ENCODE data around the gene SPTY2D1. TPM values are rescaled to one million over a fixed set of nuclear protein-coding genes. Genes with fewer than 3 reads are reported as not detected.
"Not testable (repeated sequence)": the region's sequence is repeated elsewhere in the genome, so short reads cannot be mapped to it uniquely, and the experiment has no call there.

SPTY2D1 gene
- 21.0 TPM for total RNA-seq (2013)
- 10 to 100 TPM in 2 of 3 donors, 1 to 10 TPM in 1; 8.4 to 14.9 (median 11.8) TPM for polyA plus RNA-seq
- 16.3 and 20.8 TPM in 2 replicates for polyA minus RNA-seq
- 106 to 158 (median 133) reads per million in 11 experiments for total RNA-seq

DNA sequence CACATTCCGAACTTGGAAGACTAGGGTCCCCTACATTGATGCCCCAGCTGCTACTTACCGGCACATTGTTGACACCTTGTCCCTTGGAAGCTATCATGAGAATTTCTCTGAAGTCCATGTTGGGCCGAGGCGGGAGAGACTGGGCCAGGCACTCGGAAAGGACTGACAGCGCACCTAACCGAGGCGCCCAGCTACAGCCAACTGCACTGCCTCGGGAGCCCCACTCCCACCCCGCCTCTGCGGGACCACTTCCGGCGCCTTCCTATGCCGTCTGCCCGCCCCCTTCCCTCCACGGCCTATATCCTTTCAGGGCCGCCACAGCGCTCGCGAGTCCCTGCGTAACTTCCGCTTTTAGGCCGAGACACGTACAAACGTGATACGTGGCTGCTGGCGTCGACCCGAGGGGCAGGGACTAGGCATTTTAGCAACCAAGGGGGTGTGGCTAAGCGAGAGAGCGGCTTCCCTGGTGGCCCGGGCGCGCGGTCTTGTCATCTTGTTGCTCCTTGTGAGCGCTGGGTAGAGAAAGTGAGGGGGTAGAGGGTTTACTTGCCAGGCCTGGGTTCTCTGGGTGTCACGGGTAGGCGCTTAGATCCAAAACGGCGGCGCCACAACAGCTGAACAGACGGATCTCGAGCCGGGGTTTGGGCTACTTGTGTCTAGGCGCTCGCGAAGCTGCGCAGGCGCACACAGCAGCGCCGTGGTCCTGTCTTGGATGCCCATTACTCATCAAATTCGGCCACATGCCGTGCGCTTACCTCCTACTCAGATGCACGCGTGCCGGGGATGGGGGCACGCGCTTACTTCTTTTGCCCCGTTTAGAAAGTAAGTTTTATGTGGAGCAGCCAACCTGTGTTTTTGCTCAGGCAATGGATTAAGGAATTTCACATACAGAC is at the start of gene SPTY2D1:
Gene SPTY2D1, minus strand, starts transcription at position 203 of the 893 bp plus-strand sequence. Its CDS starts 85 bp downstream, at position 118.
- no peaks in the 10 kb centered on the region for H3K36me3 Mint-ChIP-seq
- no peaks in the 10 kb centered on the region for H3K27me3 ChIP-seq (ENCODE audit: control insufficient read depth in 2 of 2, insufficient read depth in 2 of 2, low read length in 2 of 2)
- H3K4me1 Mint-ChIP-seq = peaks cover 18% of the 10 kb centered on the region
- peaks cover 15 to 19% of the 10 kb centered on the region in 2 donors for H3K4me1 ChIP-seq (ENCODE audit: control insufficient read depth in 1 of 2, insufficient read depth in 2 of 2, low read length in 2 of 2)
- H4K20me1 ChIP-seq (ENCODE audit: insufficient read depth, low read length) = peaks cover 12% of the 10 kb centered on the region
- H2AFZ ChIP-seq (ENCODE audit: insufficient read depth, low read depth, low read length, poor library complexity, severe bottlenecking) = peak within 1 kb of the TSS; percentile 69
- peak within 1 kb of the TSS; percentile 91 for H3K9ac ChIP-seq (ENCODE audit: insufficient read depth, low read length, poor library complexity, severe bottlenecking)
- peak within 1 kb of the TSS; percentile 65 to 85 (median 70) for H3K4me3 ChIP-seq (replicated peaks in 1 of 3; ENCODE audit: low read depth in 2 of 3, low read length in 3 of 3)
- intact Hi-C loops (cut with micrococcal nuclease) = loop anchor here (5.0 to 10.0 kb wide), 7 partner anchors 47 to 310 kb away; partner anchors contain the start of genes TMEM86A (in 2 of the 2), TSG101 (in 2 of the 2), GTF2H1 (in 1 of the 2) and HPS5 (in 1 of the 2)
- no peak for TF ChIP-seq CTCF (IDR thresholded peaks at IDR 0.05)
- peaks cover 0 to 4% (median 3%) of the 10 kb centered on the region in 7 donors for H3K9me3 Mint-ChIP-seq
- peaks cover 3 to 14% (median 7%) of the 10 kb centered on the region in 3 donors for H3K27me3 Mint-ChIP-seq (ENCODE audit: low read depth in 3 of 3)
- peaks cover 0 to 8% of the 10 kb centered on the region in 2 donors for H3K36me3 ChIP-seq (replicated peaks in 1 of 2; ENCODE audit: control insufficient read depth in 1 of 2, insufficient read depth in 2 of 2, low read length in 2 of 2)
- peak within 1 kb of the TSS; percentile 81 for H3K4me2 ChIP-seq (replicated peaks; ENCODE audit: extremely low read depth, low read length, poor library complexity, severe bottlenecking)
- peak within 1 kb of the TSS; percentile 92 to 96 for H3K27ac ChIP-seq (ENCODE audit: low read depth in 1 of 2, low read length in 2 of 2)
- H3K4me3 Mint-ChIP-seq = peak within 1 kb of the TSS; percentile 94 to 97
- peaks cover 48% of the 10 kb centered on the region for H3K79me2 ChIP-seq (ENCODE audit: insufficient read depth, low read length)
- H3K9me3 ChIP-seq (replicated peaks in 1 of 2; ENCODE audit: control insufficient read depth in 1 of 2, insufficient read depth in 1 of 2, low read length in 2 of 2) = no peaks in the 10 kb centered on the region
- WGBS (ENCODE audit: insufficient coverage) = 0% methylated on average over 52 of the region's 60 CpGs
- DNase-seq = peak; percentile 99 to 100 (median 99)
- peak within 1 kb of the TSS; percentile 99 to 100 (median 100) for H3K27ac Mint-ChIP-seq

DNA sequence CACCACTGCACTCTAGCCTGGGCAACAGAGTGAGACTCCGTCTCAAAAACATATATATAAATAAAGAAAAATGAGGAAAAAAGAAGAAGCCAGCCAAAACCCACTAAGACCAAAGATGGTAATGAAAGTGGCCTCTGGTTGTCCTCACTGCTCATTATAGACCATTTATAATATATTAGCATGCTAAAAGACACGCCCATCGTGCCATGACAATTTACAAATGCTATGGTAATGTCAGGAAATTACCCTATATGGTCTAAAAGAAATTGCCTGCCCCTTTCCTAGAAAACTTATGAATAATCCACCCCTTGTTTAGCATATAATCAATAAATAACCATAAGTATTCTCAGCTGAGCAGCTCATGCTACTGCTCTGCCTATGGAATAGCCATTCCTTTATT is 48.3 kb upstream of the SPTY2D1 start:
- Mint-ChIP-seq H3K27me3 (ENCODE audit: low read depth in 3 of 3) (peaks cover 3 to 8% (median 4%) of the 10 kb centered on the region in 3 donors), H3K36me3 (no peaks in the 10 kb centered on the region), H3K9me3 (no peaks in the 10 kb centered on the region), H3K4me3 (no peak overlapping the region), H3K27ac (no peak overlapping the region), H3K4me1 (no peaks in the 10 kb centered on the region)
- intact Hi-C loops (cut with micrococcal nuclease) = no loop called here
- no peak overlapping the region for H3K4me3 ChIP-seq (replicated peaks in 1 of 3; ENCODE audit: low read depth in 2 of 3, low read length in 3 of 3)
- no peak for TF ChIP-seq CTCF (IDR thresholded peaks at IDR 0.05)
- no peaks in the 10 kb centered on the region for H3K9me3 ChIP-seq (replicated peaks in 1 of 2; ENCODE audit: control insufficient read depth in 1 of 2, insufficient read depth in 1 of 2, low read length in 2 of 2)
- no peaks in the 10 kb centered on the region for H3K79me2 ChIP-seq (ENCODE audit: insufficient read depth, low read length)
- H3K4me1 ChIP-seq (ENCODE audit: control insufficient read depth in 1 of 2, insufficient read depth in 2 of 2, low read length in 2 of 2) = no peaks in the 10 kb centered on the region
- no peak for DNase-seq
- no peaks in the 10 kb centered on the region for H3K27me3 ChIP-seq (ENCODE audit: control insufficient read depth in 2 of 2, insufficient read depth in 2 of 2, low read length in 2 of 2)
- 100% methylated on average over 2 of the region's 3 CpGs for WGBS (ENCODE audit: insufficient coverage)
- H4K20me1 ChIP-seq (ENCODE audit: insufficient read depth, low read length) = no peaks in the 10 kb centered on the region
- no peak overlapping the region for H3K4me2 ChIP-seq (replicated peaks; ENCODE audit: extremely low read depth, low read length, poor library complexity, severe bottlenecking)
- no peak overlapping the region for H2AFZ ChIP-seq (ENCODE audit: insufficient read depth, low read depth, low read length, poor library complexity, severe bottlenecking)
- H3K9ac ChIP-seq (ENCODE audit: insufficient read depth, low read length, poor library complexity, severe bottlenecking) = no peak overlapping the region
- H3K36me3 ChIP-seq (replicated peaks in 1 of 2; ENCODE audit: control insufficient read depth in 1 of 2, insufficient read depth in 2 of 2, low read length in 2 of 2) = no peaks in the 10 kb centered on the region
- no peak overlapping the region for H3K27ac ChIP-seq (ENCODE audit: low read depth in 1 of 2, low read length in 2 of 2)

DNA sequence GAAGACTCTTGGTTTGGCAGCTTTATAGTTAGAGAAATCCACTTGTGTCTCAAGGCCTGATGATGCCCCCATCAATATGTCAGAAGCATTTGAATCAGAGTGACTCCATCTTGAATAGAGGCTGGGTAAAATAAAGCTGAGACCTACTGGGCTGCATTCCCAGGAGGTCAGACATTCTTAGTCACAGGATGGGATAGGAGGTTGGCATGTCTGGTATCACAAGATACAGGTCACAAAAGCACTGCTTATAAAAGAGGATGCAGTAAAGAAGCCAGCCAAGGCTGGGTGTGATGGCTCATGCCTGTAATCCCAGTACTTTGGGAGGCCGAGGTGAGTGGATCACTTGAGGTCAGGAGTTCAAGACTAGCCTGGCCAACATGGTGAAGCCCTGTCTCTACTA is 47.8 kb upstream of the SPTY2D1 start:
- not testable (repeated sequence) for DNase-seq

More for the DNA sequence above, 47.8 kb upstream of the SPTY2D1 start:
- H3K36me3 ChIP-seq (replicated peaks in 1 of 2; ENCODE audit: control insufficient read depth in 1 of 2, insufficient read depth in 2 of 2, low read length in 2 of 2); H3K4me1 ChIP-seq (ENCODE audit: control insufficient read depth in 1 of 2, insufficient read depth in 2 of 2, low read length in 2 of 2); H3K27me3 ChIP-seq (ENCODE audit: control insufficient read depth in 2 of 2, insufficient read depth in 2 of 2, low read length in 2 of 2); H3K36me3 Mint-ChIP-seq; H4K20me1 ChIP-seq (ENCODE audit: insufficient read depth, low read length); H3K79me2 ChIP-seq (ENCODE audit: insufficient read depth, low read length); H3K9ac ChIP-seq (ENCODE audit: insufficient read depth, low read length, poor library complexity, severe bottlenecking); H3K4me1 Mint-ChIP-seq; H3K9me3 Mint-ChIP-seq; H3K4me2 ChIP-seq (replicated peaks; ENCODE audit: extremely low read depth, low read length, poor library complexity, severe bottlenecking); H3K27ac ChIP-seq (ENCODE audit: low read depth in 1 of 2, low read length in 2 of 2); H3K27ac Mint-ChIP-seq; H3K4me3 Mint-ChIP-seq; intact Hi-C loops (cut with micrococcal nuclease); H3K4me3 ChIP-seq (replicated peaks in 1 of 3; ENCODE audit: low read depth in 2 of 3, low read length in 3 of 3); H2AFZ ChIP-seq (ENCODE audit: insufficient read depth, low read depth, low read length, poor library complexity, severe bottlenecking); H3K27me3 Mint-ChIP-seq (ENCODE audit: low read depth in 3 of 3); H3K9me3 ChIP-seq (replicated peaks in 1 of 2; ENCODE audit: control insufficient read depth in 1 of 2, insufficient read depth in 1 of 2, low read length in 2 of 2): not testable (repeated sequence)
- WGBS (ENCODE audit: insufficient coverage) = 100% methylated on average over 1 of the region's 1 CpG
